Activated T-cell treated with anti-CD3 and anti-CD28 coated beads, Interleukin-2, amount 50 U/mL, for 72 hours (primary cell): ENCODE data around the gene SLC27A5. TPM values are rescaled to one million over a fixed set of nuclear protein-coding genes. Genes with fewer than 3 reads are reported as not detected.
"Not testable (repeated sequence)": the region's sequence is repeated elsewhere in the genome, so short reads cannot be mapped to it uniquely, and the experiment has no call there.

Experiments used
- ATAC-seq, 2 donors: fragments of 150-1000 bp; cut with Tn5 transposase; replicated peaks in 1 of 2; 2 replicates each; pipeline ENCODE4 v1.10.0; 2021; ENCODE audit warnings: moderate library complexity in 2 of 2, mild to moderate bottlenecking in 1 of 2
- DNase-seq, 2 donors: peaks; one replicate each; pipeline ENCODE4 v3.0.0; 2021 to 2022; ENCODE audit warnings: mixed read lengths in 1 of 2
- H3K27ac Mint-ChIP-seq: one replicate; pipeline ENCODE4 v1.8.0; 2022; ENCODE audit warnings: mild to moderate bottlenecking, moderate library complexity, mixed read lengths
- H3K27me3 Mint-ChIP-seq: one replicate; pipeline ENCODE4 v1.8.0; 2022; ENCODE audit warnings: low read depth, mixed read lengths
- H3K36me3 Mint-ChIP-seq, 2 donors: one replicate each; pipeline ENCODE4 v1.8.0; 2022; ENCODE audit warnings: mixed read lengths in 2 of 2, mild to moderate bottlenecking in 1 of 2; ENCODE audit not compliant: insufficient read depth in 2 of 2
- H3K4me1 Mint-ChIP-seq: one replicate; pipeline ENCODE4 v1.8.0; 2022; ENCODE audit warnings: low read depth, mixed read lengths
- H3K4me3 Mint-ChIP-seq, 2 donors: one replicate each; pipeline ENCODE4 v1.8.0; 2022; ENCODE audit warnings: mild to moderate bottlenecking in 2 of 2, mixed read lengths in 2 of 2, moderate library complexity in 2 of 2
- H3K9me3 Mint-ChIP-seq, 2 donors: one replicate each; pipeline ENCODE4 v1.8.0; 2022; ENCODE audit warnings: mixed read lengths in 2 of 2
- total RNA-seq, 2 donors: library from RNA; stranded (reverse); gene quantifications; one replicate each; pipeline ENCODE4 v1.2.3, GENCODE V29; 2022

Gene SLC27A5
- total RNA-seq, 2 donors from 2014 or later: 12.8 to 17.7 TPM

DNA sequence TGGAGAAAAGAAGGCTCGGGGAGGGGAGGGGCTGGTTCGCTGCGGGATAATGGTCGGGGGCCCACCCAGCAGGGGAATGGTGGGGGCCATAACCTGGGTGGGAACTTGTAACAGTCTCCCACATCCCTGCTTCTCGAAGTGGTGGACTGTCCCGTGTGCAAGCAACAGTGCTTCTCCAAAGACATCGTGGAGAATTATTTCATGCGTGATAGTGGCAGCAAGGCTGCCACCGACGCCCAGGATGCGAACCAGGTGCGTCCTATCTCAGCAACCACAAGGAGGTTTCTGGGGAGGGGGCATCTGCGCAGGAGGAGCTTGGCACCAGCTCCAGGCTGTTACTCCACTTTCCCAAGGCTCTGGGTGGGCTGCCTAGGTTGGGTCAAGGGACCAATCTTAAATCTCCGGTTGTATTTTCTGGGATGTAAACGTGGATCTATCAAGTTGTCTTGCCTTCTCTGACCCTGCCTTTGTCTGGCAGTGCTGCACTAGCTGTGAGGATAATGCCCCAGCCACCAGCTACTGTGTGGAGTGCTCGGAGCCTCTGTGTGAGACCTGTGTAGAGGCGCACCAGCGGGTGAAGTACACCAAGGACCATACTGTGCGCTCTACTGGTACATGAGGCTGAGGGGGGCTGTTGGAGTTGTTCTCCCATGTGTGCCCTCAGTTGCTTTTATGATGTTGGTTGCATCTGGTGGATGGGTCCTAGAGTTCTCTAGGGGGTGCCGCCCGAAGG lies 33.7 kb upstream of the SLC27A5 start:
- ATAC-seq: no peak
- peak overlapping the region; percentile 85 for H3K27ac Mint-ChIP-seq
- DNase-seq: no peak
- H3K27me3 Mint-ChIP-seq: peaks cover 6% of the 10 kb centered on the region
- H3K9me3 Mint-ChIP-seq: no peaks in the 10 kb centered on the region
- H3K4me1 Mint-ChIP-seq: peaks cover 30% of the 10 kb centered on the region
- H3K4me3 Mint-ChIP-seq: peak overlapping the region; percentile 91 to 95
- H3K36me3 Mint-ChIP-seq: peaks cover 20 to 27% of the 10 kb centered on the region in 2 donors

DNA sequence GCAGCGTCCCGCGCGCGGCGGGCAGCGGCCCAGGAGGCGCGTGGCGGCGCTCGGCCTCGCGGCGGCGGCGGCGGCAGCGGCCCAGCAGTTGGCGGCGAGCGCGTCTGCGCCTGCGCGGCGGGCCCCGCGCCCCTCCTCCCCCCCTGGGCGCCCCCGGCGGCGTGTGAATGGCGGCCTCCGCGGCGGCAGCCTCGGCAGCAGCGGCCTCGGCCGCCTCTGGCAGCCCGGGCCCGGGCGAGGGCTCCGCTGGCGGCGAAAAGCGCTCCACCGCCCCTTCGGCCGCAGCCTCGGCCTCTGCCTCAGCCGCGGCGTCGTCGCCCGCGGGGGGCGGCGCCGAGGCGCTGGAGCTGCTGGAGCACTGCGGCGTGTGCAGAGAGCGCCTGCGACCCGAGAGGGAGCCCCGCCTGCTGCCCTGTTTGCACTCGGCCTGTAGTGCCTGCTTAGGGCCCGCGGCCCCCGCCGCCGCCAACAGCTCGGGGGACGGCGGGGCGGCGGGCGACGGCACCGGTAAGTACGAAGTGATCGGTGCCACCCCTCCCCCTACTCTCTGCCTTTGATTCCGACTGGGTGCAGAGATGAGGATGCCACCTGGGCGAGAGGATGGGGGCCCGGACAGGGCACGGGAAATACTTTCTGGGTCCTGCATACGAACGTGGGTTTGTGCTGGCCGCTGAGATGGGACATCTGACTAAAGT lies 32.9 kb upstream of the SLC27A5 start:
- H3K9me3 Mint-ChIP-seq: no peaks in the 10 kb centered on the region
- ATAC-seq (peak; percentile 41 to 52), DNase-seq (peak; percentile 46 to 84)
- peak overlapping the region; percentile 85 for H3K27ac Mint-ChIP-seq
- peak overlapping the region; percentile 91 to 95 for H3K4me3 Mint-ChIP-seq
- peaks cover 18 to 27% of the 10 kb centered on the region in 2 donors for H3K36me3 Mint-ChIP-seq
- peaks cover 6% of the 10 kb centered on the region for H3K27me3 Mint-ChIP-seq
- peaks cover 30% of the 10 kb centered on the region for H3K4me1 Mint-ChIP-seq

DNA sequence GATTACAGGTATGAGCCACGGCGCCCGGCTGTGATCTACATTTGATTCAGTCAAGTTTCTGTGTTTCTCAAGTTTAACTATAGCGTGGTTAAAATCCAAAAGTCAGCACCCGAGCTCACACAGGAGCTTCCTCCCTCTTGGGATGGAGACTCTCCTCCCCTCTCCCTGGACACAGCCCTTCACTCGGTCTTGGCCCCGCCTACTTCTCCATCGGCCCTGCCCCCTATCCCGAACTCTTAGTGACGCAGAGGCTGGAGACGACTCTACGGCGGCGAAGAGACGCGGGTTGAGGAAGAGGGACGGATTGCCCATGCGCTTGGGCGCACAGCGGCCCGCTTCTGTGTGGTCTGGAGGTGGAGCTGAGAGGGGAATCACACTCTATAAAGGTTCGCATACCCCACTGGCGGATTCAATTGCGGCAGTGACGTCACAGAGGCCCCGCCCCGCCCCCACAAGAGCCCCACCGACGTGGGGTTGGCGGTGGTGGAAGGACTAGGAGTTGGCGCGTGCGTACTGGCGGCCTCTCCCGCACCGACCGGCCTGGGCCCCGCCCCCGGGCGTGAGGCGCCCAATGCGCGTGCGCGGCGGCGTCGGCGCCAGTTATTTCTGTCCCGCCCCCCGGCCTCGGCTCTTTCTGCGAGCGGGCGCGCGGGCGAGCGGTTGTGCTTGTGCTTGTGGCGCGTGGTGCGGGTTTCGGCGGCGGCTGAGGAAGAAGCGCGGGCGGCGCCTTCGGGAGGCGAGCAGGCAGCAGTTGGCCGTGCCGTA lies 32.2 kb upstream of the SLC27A5 start, which contains the start of gene TRIM28:
TRIM28 (plus strand) TSS at position 239 of the 765 bp plus-strand sequence. CDS start 694 bp downstream, outside the sequence.
- peaks cover 18 to 27% of the 10 kb centered on the region in 2 donors for H3K36me3 Mint-ChIP-seq
- H3K27ac Mint-ChIP-seq: peak within 1 kb of the TSS; percentile 96
- H3K4me1 Mint-ChIP-seq: peaks cover 30% of the 10 kb centered on the region
- DNase-seq: peak; percentile 100
- peak within 1 kb of the TSS; percentile 91 to 95 for H3K4me3 Mint-ChIP-seq
- peak; percentile 96 for ATAC-seq
- H3K9me3 Mint-ChIP-seq: no peaks in the 10 kb centered on the region
- H3K27me3 Mint-ChIP-seq: peaks cover 13% of the 10 kb centered on the region

DNA sequence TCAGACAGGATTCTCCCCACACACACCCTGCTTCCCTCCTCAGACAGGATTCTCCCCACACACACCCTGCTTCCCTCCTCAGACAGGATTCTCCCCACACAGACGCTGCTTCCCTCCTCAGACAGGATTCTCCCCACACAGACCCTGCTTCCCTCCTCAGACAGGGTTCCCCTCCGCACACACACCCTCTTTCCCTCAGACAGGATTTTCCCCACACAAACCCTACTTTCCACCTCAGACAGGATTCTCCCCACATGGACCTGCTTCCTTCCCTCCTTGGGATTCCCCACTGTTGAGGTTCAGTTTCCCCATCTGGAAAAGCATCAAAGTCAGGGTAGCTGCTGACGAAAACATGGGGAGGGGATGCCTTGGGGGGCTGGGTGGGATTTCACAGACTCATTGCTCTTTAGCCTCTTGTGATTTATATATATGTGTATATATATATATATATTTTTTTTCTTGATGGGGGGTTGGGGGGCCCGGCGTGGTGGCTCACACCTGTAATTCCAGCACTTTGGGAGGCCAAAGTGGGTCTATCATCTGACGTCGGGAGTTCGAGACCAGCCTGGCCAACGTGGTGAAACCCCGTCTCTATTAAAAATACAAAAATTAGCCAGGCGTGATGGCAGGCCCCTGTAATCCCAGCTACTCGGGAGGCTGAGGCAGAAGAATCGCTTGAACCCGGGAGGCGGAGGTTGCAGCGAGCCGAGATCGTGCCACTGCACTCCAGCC lies 31.0 kb upstream of the SLC27A5 start:
- not testable (repeated sequence) for H3K27ac Mint-ChIP-seq, DNase-seq
- H3K27me3 Mint-ChIP-seq: peaks cover 16% of the 10 kb centered on the region

DNA sequence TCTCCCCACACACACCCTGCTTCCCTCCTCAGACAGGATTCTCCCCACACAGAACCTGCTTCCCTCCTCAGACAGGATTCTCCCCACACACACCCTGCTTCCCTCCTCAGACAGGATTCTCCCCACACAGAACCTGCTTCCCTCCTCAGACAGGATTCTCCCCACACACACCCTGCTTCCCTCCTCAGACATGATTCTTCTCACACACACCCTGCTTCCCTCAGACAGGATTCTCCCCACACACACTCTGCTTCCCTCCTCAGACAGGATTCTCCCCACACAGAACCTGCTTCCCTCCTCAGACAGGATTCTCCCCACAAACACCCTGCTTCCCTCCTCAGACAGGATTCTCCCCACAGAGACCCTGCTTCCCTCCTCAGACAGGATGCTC lies 27.4 kb upstream of the SLC27A5 start:
- not testable (repeated sequence) for H3K36me3 Mint-ChIP-seq, H3K9me3 Mint-ChIP-seq, DNase-seq, H3K27ac Mint-ChIP-seq, ATAC-seq
- Mint-ChIP-seq H3K4me3 (peak overlapping the region; percentile 50 to 53), H3K27me3 (peaks cover 16% of the 10 kb centered on the region), H3K4me1 (peaks cover 17% of the 10 kb centered on the region)

More for the DNA sequence above, 31.0 kb upstream of the SLC27A5 start:
- peaks cover 29% of the 10 kb centered on the region for H3K4me1 Mint-ChIP-seq
- not testable (repeated sequence) for H3K9me3 Mint-ChIP-seq, ATAC-seq
- peak overlapping the region in 1 of 2 donors; percentile 16 for H3K4me3 Mint-ChIP-seq
- H3K36me3 Mint-ChIP-seq: peaks cover 14 to 22% of the 10 kb centered on the region in 2 donors

DNA sequence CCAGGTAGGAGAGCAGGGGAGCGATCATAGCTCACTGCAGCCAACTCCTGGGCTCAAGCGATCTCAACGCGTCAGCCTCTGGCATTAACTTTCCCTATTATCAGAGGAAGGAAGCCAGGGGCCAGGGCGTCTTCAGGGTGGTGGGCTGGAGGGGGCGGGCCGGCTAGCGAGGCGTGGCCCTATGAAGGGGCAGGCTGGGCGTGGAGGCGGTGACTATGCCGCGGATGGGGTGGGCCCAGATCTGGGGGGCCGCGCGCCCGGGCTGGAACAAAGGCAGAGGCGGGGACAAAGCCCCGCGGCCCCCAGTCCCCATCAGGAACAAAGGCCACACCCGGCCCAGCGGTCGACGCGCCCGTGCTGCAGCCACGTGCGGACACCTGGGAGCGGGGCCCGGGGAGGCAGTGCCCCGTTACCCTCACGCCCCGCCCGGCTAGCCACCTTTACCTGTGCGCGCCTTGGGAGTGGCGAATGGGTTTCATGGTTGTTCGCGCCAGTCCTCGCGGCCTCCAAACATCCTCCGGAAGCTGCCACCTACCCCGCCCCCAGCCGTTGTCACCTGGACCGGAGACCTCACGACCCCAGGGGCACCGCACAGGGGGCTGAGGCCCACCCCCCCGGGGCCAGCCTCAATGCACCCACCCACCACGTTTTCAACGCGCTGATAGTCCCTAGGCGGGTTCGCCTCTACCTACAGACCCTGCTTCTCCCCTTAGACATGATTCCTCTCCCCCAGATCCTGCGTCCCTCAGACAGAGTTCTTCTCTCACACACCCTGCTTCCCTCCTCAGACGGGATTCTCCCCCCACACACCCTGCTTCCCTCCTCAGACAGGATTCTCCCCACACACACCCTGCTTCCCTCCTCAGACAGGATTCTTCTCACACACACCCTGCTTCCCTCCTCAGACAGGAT lies 26.7 kb upstream of the SLC27A5 start:
- DNase-seq: peak; percentile 67 to 71
- ATAC-seq: peak; percentile 93 to 95
- H3K9me3 Mint-ChIP-seq: no peaks in the 10 kb centered on the region
- H3K4me3 Mint-ChIP-seq: peak overlapping the region; percentile 85 to 89
- peaks cover 16% of the 10 kb centered on the region for H3K27me3 Mint-ChIP-seq
- no peaks in the 10 kb centered on the region for H3K36me3 Mint-ChIP-seq
- peaks cover 12% of the 10 kb centered on the region for H3K4me1 Mint-ChIP-seq
- peak overlapping the region; percentile 45 for H3K27ac Mint-ChIP-seq

DNA sequence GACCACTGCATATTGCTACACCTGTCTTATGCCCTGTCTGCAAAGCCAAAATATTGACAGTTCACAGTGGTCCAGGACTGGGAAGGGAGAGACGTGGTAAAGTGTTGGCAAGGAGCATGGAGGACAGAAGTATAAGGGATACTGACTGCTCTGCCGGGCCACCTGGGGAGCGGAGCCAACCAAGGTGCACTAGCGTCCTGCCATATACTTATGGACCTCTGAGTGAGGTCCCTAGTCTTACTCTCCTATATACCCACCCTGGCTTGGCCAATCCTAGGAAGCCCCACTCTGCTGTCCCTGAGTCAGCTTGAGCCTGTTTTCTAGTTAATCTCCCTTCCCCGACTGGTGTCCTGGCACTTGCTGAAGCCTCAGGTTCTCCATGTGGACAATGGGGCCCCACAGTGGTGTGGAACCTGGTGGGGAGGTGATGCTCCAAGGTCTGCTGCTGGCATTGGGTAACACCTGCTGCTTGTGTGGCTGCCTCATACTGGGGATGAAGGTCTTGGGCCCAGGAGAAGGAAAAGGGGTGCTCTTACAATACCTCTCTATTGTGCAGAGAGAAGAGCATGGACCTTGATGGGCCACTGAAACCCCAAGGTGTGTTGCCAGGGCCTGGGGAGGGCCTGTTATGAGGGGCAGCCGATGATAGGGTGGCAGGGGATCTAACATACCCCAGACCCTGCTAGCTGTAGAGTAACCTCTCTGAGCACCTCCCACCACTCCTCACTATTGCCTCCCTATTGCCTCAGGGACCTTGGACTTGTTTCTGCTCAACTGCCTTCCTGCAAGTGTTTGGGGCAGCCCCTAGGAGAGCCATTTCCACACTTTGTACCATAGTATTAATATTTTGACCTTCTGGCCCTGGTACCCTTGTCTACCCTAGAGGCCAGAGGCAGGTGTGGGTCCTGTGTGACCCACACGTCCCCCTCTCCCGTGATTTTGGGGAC lies 25.3 kb upstream of the SLC27A5 start:
- no peak overlapping the region for H3K27ac Mint-ChIP-seq
- peaks cover 10% of the 10 kb centered on the region for H3K27me3 Mint-ChIP-seq
- H3K4me1 Mint-ChIP-seq: peaks cover 10% of the 10 kb centered on the region
- ATAC-seq (no peak), DNase-seq (no peak)
- H3K9me3 Mint-ChIP-seq: no peaks in the 10 kb centered on the region
- no peaks in the 10 kb centered on the region for H3K36me3 Mint-ChIP-seq
- H3K4me3 Mint-ChIP-seq: peak overlapping the region; percentile 22 to 85

DNA sequence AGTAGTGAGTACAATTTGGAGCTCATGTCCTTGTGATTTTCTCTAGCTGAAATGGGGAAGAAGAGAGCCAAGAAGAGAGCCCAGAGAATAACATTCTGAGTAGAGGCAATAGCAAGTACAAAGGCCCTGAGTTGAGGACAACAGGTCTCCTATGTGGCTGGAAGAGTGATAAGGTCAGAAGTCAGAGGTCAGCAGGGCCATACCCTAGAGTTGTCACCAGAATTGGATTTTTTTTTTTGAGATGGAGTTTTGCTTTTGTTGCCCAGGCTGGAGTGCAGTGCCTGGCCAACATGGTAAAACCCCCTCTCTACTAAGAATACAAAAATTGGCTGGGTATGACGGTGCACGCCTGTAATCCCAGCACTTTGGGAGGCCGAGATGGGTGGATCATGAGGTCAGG lies 24.1 kb upstream of the SLC27A5 start:
- no peaks in the 10 kb centered on the region for H3K36me3 Mint-ChIP-seq
- DNase-seq: no peak
- no peak overlapping the region for H3K27ac Mint-ChIP-seq

DNA sequence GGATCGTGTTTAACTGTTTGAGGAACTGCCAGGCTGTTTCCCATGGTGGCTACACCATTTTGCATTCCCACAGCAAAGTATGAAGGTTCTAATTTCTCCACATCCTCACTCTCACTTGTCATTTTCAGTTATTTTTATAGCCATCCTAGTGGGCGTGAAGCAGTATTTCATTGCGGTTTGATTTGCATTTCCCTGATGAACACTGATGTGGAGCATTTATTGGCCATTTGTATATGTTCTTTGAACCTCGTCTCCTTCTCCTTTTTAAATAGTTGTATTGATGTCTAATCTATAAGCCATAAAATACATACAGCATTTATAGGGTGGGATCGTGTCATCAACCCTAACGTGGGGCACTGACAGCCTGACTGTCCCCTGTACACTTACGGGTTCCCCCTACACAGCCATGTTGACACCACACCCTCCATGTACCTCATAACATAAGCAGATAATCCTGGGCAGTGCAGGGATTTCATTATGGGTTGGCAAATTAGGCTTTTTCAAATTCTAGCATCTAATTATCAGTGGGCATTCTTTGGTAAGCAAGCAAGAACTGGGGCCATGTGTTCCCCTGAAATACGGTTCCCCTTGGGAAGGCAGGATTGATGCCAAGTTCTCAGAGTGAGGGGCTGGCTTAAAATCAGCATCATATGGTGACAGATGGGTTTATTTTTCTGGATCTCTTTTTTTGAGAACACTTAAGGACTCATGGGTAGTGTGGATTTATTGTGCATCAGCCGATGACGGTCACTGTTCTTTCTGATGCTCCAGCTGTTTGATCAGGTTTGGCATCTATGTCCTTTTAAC lies 19.4 kb upstream of the SLC27A5 start:
- H3K9me3 Mint-ChIP-seq: no peaks in the 10 kb centered on the region
- H3K27me3 Mint-ChIP-seq: peaks cover 6% of the 10 kb centered on the region
- ATAC-seq (no peak), DNase-seq (no peak)
- H3K4me1 Mint-ChIP-seq: no peaks in the 10 kb centered on the region
- no peaks in the 10 kb centered on the region for H3K36me3 Mint-ChIP-seq
- no peak overlapping the region for H3K4me3 Mint-ChIP-seq
- H3K27ac Mint-ChIP-seq: no peak overlapping the region

More for the DNA sequence above, 24.1 kb upstream of the SLC27A5 start:
- no peak for ATAC-seq
- Mint-ChIP-seq H3K4me1 (peaks cover 10% of the 10 kb centered on the region), H3K27me3 (peaks cover 16% of the 10 kb centered on the region), H3K9me3 (no peaks in the 10 kb centered on the region), H3K4me3 (no peak overlapping the region)

DNA sequence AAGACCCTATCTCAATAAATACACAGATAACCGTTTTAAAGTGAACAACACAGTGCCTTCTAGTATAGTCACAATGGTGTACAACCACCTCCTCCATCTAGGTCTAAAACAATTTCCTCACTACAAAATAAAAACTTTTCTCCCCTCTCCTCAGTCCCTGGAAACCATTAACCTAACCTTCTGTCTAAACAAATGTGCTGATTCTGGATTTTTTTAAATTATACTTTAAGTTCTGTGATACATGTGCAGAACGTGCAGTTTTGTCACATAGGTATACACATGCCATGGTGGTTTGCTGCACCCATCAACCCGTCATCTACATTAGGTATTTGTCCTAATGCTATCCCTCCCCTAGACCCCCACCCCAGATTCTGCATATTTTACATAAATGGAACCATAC lies 17.6 kb upstream of the SLC27A5 start:
- Mint-ChIP-seq H3K27ac (no peak overlapping the region), H3K4me3 (no peak overlapping the region), H3K9me3 (no peaks in the 10 kb centered on the region), H3K36me3 (no peaks in the 10 kb centered on the region), H3K4me1 (no peaks in the 10 kb centered on the region), H3K27me3 (peaks cover 6% of the 10 kb centered on the region)
- DNase-seq (no peak), ATAC-seq (no peak)
